HG02870 (cell line): ENCODE results near the gene NPLOC4.

Experiments
- ATAC-seq: cut with Tn5 transposase; IDR thresholded peaks from one replicate; pipeline ENCODE4 v1.9.1; 2021; ENCODE audit warnings: mild to moderate bottlenecking, moderate library complexity; ENCODE audit not compliant: unreplicated experiment

NPLOC4 gene

DNA sequence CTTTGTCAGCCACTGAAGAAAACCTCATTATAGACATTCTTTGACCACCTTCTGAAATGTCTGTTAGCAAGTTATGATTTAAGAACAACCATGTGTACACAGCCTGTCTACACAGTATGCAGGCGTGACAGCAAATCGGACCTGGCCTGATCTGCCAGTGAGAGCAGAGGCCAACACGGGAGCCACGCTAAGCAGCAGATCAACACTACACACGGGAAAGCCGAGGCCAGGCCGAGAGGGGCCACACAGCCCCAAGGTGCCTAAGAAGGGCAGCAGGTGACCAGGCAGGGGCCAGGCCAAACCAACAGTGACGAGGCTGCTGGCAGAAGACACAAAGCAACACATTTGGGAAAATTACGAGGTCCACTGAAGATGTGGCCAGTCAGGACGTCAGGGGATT is 68.5 kb downstream of the NPLOC4 start:
- no peak for ATAC-seq

DNA sequence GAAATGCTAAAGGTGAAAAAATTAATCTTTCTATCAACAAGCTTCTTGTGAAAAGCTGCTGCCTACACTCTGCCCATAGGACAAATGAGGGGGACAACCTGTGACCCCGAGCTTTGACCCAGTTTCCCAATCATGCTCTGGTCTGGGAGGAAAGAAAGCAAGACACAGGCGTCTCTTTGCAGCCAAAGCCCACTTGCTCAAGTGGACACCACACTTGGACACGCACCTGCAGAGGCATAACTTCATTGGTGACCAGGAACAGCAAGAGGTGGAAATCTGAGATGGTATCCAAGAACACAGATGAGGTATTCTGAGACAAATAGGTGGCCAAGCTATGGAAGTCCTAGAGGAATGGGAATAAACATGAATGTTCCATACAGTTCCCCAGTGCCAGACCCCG is 69.7 kb downstream of the NPLOC4 start:
- ATAC-seq: no peak

DNA sequence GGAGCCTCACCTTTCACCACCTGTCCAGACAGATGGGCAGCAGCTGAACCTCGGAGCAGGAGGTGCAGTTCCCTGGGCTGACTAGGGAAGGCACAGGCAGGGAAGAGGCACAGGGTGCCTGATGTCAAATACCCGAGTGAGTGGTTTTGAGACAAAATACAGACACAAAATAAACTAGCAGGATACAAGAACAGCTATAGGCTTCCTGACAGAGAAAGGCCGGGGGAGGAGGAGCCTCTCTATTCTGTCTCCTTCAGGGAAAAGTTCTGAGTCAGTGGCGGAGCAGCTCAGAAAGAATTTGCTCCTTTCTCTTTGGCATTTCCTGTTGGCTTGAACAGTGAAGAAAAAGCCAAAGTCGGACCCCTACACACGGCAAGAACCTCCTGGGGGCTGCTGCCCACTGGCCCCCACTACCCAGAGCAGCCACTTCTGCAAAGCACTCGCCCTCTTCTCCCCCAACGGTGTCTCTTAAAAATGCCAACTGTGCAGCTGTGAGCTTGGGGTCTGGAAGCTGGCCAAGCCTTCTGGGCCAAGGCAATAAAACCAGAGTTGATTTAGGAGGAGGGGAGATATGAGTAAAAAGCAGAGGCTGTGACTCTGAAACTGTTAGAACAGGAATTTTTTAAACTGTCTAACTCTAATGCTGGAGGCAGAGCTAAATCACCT is 70.3 kb downstream of the NPLOC4 start:
- no peak for ATAC-seq

DNA sequence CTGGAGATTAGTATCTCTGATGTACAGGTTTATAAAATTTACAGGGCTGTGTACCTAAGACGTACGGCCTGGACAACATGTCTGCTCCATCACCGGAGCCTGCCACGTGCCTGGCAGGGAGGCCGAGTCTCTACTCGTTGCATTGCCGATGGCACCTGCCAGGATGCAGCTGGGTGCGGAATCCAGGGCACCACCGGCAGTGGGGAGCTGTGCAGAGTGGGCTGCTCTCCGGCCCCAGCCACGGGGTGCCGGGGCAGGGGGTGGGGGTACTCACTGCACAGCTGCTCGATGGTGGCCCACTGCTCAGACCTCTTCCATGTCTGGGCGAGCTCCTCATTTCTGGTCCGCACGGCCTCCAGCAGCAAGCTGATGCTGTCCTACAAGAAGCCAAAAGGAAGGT is 71.7 kb downstream of the NPLOC4 start:
- no peak for ATAC-seq

DNA sequence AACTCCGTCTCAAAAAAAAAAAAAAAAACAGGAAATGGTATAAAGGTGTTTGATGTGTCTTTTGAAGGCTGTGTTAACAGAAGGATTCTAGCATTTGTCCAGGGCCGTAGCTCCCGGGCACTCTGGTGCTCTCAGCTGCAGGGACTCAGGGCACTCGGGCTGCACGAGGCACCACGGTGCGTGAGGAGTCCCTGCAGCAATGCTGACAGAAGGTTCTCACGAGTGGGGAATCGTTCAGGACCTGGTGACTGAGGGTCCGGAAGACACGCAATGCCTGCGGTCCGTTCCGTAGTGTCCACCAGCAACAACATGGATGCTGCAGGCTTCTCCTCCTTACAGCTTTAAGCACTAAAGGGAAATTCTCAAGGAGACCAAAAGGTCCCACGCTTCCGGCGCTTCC is 72.1 kb downstream of the NPLOC4 start:
- ATAC-seq: no peak

DNA sequence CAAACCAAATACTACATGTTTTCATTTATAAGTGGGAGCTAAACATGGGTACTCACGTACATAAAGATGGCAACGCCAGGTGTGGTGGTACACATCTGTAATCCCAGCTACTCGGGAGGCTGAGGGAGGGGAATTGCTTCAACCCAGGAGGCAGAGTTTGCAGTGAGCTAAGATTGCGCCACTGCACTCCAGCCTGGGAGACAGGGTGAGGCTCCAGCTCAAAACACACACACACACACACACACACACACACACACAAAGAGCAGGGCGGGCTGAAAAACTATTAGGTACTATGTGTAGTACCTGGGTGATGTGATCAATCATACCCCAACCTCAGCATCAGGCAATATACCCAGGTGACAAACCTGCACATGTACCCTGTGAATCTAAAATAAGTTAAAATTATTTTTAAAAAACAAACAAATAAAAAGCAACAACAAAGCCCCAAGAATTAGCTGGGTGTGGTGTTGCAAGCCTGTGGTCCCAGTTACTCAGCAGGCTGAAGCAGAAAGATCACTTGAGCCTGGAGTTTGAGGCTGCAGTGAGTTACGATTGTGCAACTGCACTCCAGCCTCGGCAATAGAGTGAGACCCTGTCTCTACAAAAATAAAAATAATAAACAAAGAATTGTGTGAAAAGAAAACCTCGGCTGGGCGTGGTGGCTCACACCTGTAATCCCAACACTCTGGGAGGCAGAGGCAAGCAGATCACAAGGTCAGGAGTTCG is 72.9 kb downstream of the NPLOC4 start:
- no peak for ATAC-seq

DNA sequence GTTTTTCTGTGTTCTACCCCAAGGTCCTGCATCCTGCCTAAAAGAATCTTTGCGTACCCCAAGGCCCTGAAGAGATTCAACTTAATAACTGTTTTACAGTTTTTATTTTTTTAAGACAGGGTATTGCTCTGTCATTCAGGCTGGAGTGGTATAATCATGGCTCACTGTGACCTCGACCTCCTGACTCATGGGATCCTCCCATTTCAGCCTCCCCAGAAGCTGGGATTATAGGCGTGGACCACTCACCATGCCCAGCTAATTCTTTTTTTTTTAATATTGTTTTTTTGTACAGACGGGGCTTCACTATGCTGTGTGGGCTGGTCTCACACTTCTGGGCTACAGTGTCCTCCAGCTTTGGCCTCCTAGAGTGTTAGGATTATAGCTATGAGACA is 75.4 kb downstream of the NPLOC4 start:
- no peak for ATAC-seq

DNA sequence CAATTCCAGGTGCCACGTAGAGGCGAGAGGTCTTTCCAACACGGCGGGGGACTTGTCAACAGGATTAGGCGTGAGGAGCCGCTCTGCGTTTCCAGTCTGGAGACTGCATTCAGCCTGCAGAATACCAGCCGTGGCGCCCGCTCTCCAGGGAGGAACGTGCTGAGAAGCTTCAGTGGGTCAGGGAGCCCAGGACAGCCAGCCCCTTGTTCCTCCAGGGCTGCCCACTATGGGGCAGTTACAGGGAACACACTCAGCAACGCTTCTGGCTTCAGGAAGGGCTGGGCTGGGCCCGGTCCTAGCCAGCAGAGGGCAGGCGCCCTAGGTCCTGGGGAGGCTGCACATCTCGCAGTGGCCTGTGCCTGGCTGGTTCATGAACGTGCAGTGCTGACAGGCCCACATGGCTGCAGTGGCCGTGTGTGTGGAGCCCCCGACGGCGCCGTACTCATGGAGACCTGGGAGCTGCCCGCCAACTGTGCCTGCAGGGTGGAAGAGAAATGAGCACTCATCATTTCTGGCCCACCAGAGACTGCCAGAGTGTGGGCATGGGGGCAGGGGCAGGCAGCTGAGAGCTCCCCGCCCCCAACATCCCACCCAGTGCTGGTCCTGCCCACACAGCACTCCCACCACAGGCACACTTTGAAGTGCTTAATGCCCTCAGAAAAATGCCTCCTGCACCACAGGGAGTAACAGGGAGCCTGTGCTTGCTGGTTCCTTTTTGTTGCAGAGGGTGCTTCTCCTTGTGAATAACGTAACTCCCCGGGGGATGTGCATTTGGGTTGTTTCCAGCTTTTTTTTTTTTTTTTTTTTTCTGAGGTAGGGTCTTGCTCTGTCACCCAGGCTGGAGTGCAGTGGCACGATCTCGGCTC is 77.7 kb downstream of the NPLOC4 start:
- ATAC-seq: no peak

DNA sequence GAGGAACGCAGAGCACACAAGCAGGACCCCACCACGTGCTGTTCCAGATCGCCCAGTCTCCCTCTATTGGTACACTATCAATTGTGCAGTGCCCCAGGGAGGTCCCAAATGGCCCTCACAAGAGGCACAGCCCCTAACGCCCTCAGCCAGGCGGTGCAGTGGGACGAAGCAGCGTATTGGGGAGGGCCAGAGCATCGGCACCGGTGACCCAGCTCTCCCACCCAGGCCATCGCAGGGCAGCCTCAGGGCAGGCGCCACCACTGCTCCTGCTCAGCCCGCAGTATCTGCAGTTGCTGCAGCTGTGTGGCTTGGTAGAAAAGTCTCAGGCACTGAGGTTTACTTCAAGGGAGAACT is 78.8 kb downstream of the NPLOC4 start:
- ATAC-seq: no peak

DNA sequence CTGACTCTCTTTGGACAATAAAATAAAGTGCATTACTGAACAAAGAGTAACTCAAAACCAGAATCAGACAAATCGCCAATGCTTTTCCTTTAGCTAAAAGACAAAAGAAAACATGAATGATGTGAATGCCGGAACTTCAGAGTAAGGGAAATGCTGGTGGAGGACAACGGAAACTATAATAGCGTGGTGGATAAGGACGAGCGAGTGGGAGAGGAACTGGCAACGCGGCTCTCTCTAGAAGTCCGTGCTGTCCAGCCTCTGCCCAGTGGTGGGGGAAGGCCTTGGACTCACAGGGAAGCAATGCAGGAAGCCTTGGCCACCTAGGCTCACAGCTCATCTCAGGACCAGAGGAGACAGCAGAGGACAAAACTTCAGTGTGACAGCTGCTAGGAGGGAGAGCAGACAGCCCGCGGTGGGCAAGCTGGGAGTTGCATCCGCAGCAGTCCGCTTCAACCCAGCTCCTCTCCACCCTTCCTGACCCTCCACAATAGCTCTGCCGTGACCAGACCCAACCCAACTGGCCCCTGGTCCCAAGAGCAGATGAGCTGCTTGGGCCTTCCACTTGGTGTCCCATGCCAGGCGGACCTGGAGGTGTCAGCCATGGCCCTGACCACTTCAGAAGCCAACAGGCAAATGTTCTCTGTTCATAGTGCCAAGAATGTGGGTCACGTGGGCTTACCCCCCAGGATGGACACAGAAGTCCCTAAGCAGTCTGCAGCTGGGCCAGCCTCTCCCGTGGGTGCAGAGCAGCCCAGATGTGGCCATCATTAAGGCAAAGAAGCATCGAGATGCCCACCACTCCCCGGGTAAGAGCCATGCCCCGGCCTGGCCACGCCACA is 79.4 kb downstream of the NPLOC4 start:
- ATAC-seq: no peak

DNA sequence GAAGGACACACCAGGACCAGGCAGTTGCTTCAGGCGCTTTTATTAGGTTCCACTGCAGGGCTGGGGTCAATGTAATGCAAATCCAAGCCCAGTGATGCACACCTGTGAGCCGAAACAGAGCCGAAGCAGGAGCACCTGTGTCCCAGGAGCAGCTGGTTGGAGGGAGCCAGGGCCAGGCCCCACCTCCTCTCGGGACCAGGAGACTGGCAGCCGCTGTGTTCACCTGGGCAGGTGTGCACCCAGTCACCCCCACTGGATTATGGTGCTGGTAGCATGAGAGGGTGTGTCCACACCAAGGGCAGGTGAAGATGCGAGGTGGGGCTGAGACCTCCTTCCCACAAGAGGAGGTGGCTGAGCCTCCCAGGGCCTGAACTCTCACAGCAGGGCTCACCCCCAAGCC is 80.0 kb downstream of the NPLOC4 start:
- no peak for ATAC-seq

DNA sequence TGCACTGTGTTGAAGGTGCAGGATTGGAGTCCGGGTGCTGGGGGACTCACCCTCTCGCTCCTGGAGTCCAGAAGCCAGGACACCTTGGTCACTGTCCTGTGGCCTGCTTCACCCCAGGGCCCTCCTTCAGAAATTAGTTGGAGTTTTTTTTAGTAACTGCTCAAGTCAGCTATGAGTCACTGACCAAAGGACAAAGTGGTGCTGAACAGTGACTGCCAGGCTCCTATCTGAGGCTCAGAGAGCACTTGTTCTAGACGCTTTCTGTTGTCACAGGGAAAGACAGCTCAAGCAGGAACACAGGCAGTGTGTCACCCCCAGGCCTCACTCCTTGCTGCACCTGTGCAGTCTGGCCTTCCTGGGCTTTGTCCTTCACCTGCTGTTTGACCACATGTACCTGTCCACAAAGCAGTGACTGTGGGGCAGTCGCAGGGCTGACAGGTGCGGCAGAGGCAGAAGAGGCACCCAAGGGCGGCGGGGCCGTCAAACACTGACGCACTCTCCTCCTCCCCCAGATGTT is 80.7 kb downstream of the NPLOC4 start:
- no peak for ATAC-seq

DNA sequence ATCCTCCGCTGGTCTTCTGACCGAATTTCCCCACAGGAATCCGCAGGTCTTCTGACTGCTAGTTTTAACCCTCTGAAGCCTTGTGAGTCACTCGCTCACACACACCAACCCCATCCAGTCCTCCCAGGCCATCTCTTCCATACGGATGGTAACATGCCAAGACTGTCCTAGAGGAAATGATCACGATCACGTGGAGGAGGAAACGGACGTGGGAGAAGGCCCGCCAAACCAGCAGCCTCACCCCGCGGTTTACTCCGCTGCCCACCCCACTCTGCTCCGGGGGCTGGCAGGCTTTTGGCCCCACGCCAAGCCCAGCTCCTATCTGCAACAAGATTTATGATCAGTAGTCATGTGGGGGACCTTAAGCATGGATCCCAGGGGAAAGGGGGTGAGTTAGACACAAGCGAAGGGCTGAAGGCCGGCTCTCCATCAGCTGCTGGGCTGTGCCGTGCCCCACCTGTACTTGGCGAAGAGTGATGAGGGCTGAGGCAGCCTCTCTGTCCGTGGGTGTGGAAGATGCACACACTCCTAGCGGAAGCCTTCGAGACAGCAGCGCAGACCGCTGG is 83.2 kb downstream of the NPLOC4 start:
- ATAC-seq: no peak

DNA sequence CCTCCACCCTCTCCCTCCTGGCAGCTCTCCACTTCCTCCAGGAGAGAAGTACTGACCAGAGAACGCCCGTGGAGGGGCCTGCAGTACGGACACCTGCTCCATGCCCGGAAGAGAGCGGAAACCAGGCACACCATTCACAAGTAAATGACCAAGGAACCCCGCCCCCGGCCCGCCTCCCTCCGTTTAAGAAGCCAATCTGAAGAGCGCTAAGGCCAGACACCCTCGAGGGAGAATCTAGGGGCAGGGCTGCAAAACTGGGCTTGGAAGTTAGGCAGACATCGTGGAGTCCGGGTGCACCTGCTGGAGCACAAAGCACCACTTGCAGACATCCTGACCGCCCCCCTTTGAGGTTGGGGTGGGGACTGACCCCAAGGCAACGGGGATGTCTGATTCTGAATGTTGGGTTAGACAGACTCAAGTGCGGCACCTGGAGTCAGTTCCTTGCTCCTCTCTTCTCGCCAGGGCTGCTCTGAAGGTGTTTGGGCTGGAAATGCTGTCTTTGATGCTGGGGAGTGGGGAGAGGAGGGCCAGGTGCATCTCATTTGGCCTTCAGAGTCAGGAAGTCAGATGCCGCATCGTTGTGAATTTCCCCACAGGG is 83.8 kb downstream of the NPLOC4 start:
- ATAC-seq: no peak

DNA sequence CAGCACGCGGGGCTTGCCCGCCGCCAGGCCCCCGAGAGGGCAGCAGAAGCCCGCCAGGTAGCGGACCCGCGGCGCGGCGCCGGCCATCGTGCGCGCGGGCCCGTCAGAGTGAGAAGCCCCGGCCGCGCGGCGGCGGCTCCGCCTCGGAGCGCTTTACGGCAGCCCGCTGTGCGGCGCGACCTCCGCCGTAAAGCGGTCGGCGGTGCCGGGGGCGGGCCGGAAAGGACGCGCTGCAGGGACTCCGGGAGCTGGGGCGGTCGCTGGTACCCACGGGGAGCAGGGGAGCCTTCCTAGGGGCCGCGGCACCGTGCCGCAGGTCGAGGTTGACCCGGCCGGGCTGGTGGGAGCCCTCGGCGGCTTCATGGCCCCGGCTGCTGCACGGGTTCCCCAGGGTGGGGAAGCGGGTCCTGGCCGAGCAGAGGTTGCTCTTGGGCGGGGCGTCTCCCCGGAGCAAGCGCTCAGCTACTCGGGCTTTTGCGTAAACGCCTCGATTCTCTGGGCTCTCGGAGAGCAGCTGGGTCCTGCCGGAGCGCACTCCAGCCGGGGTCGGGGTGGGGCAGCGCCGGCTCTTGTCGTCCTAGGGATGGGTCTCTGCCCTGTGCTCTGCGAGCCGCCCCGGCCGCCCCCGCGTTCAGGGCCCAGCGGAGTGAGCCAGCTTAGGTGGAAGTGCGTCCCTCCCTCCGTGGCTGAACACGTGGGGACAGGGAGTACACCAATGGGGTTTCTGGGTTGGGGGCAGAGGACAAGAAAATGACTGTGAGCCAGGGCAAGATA is 84.5 kb downstream of the NPLOC4 start, which contains the start of gene FAAP100:
Gene FAAP100 (minus strand): TSS at position 110 of the 774 bp plus-strand sequence. CDS start 23 bp downstream, at position 87.
- ATAC-seq: no peak

DNA sequence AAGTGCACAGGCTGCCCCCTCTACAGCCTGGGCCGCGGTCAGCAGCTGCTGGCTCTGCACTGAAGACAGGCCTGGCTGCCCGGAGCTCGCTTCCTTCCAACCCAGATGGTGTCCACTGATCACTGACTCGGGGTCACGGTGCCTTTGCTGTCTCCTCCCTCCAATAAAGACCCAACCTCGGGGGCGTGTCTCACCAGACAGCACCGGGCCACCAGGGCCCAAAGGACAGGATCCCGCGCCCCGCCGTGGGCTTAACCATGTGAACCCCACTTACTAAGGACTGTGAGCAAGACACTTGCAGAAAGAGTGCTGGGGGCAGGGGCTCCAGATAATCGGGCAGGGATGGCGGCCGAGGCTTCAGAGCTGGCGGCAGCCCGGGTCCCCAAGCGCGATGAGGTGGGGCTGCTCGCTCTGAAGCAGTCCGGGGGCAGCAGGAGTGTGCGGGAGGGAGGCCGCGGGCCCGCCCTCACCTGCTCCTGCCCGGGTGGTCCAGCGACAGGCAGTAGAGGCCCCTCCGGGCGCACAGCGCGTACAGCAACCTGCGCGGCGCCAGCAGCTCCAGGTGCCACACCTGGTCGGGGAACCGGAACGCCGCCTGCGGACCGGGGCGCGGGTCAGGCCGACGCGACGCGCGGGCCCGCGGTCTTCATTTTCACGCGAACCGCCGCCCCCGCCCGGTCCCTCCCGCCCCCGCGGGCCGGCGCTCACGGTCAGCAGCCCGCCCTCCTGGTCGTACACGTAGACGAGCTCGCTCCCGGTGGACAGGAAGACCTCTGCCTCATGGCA is 85.3 kb downstream of the NPLOC4 start:
- ATAC-seq: no peak

DNA sequence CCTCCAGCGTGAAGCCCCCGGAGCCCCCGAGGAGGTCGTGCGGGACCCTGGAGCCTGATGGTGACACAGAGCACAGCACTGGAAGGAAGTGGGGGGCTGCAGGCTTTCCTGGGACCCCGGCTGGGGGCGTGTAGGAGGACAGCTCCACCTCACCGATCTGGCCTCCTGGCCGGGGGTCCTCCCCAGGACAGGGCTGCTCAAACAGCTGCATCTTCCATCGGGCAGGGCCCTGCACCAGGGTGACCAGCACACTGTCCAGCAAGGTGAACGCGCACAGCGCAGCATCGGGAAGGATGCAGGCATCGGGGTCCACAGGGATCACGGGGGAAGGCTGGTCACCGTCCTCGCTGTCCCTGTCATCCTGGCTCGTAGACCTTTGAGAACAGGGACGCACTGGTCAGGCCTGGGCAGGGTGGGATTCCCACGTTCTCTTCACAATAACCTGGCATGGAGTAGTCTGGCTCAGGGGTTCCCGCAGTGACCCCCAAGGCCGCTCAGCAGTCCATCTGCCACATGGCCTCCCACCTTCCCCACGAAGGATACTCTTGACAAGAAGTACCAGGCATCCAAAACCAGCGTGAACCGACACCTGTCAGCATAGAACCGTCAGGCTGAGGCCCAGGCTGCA is 86.0 kb downstream of the NPLOC4 start:
- no peak for ATAC-seq

DNA sequence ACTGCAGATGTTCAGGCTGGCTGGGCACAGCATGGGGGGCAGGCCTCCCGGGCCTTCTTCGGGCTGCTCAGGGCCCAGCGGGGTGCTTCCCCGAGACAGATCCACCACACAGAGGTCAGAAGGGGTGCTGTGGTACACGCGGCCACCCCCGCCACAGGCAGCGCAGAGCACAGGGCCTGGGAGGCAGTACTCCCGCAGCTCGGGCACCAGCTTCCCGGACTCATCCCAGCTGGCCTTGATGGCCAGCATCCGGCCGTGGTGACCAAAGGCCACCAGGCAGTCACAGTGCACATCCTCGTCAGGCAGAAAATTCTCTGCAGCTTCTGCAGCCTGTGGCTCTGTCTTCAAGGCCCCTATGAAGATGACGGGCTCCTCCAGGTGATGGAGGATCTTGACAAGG is 86.6 kb downstream of the NPLOC4 start:
- ATAC-seq: no peak
